PC-9 (cell line): ENCODE measurements around the gene SRGAP3.

Source experiments
- CTCF ChIP-seq: fragments of 200-600 bp; sonication (generic); conservative IDR thresholded peaks from 2 replicates; pipeline ENCODE4 v1.6.1; 2017; ENCODE audit warnings: mixed run types, antibody characterized with exemption, mild to moderate bottlenecking, moderate library complexity
- EZH2 ChIP-seq: fragments of 200-600 bp; sonication (generic); IDR thresholded peaks from 2 replicates; pipeline ENCODE4 v1.8.0; 2017; ENCODE audit warnings: antibody characterized with exemption, low read depth

GRCh38 chr3:9113040-9113439, 136.4 kb downstream of the SRGAP3 start:
- TF ChIP-seq CTCF (no peak), EZH2 (no peak)
